ENCODE data around the gene BCL3. TPM values are rescaled to one million over a fixed set of nuclear protein-coding genes. Genes with fewer than 3 reads are reported as not detected.
"Not testable (repeated sequence)": the region's sequence is repeated elsewhere in the genome, so short reads cannot be mapped to it uniquely, and the experiment has no call there.

Gene BCL3
- total RNA-seq, 1 donor, result 8.6 TPM

GRCh38 chr19:44705502-44706010 lies 43.0 kb upstream of the BCL3 start:
- H3K4me3 ChIP-seq (ENCODE audit: low read depth, low read length), result no peak overlapping the region
- no peak for DNase-seq (ENCODE audit: low read depth)
- no peak for TF ChIP-seq CTCF (IDR thresholded peaks at IDR 0.05; ENCODE audit: insufficient read depth, low read depth, low read length)

GRCh38 chr19:44706506-44707236 lies 41.8 kb upstream of the BCL3 start:
- DNase-seq (ENCODE audit: low read depth), result no peak
- H3K4me3 ChIP-seq (ENCODE audit: low read depth, low read length), result no peak overlapping the region
- TF ChIP-seq CTCF (IDR thresholded peaks at IDR 0.05; ENCODE audit: insufficient read depth, low read depth, low read length), result no peak

- no peak overlapping the region for H3K4me3 ChIP-seq (ENCODE audit: low read depth, low read length)
- TF ChIP-seq CTCF (IDR thresholded peaks at IDR 0.05; ENCODE audit: insufficient read depth, low read depth, low read length), result no peak
- DNase-seq (ENCODE audit: low read depth), result no peak
Observed at GRCh38 chr19:44707794-44708193, 40.7 kb upstream of the BCL3 start.

- no peak for TF ChIP-seq CTCF (IDR thresholded peaks at IDR 0.05; ENCODE audit: insufficient read depth, low read depth, low read length)
- DNase-seq (ENCODE audit: low read depth), result no peak
- H3K4me3 ChIP-seq (ENCODE audit: low read depth, low read length), result no peak overlapping the region
Observed at GRCh38 chr19:44708940-44709339, 39.6 kb upstream of the BCL3 start.

- DNase-seq (ENCODE audit: low read depth); H3K4me3 ChIP-seq (ENCODE audit: low read depth, low read length): not testable (repeated sequence)
Observed at GRCh38 chr19:44709434-44710266, 38.9 kb upstream of the BCL3 start.

- DNase-seq (ENCODE audit: low read depth), result no peak
- H3K4me3 ChIP-seq (ENCODE audit: low read depth, low read length), result no peak overlapping the region
- no peak for TF ChIP-seq CTCF (IDR thresholded peaks at IDR 0.05; ENCODE audit: insufficient read depth, low read depth, low read length)
Observed at GRCh38 chr19:44710483-44710882, 38.0 kb upstream of the BCL3 start.

GRCh38 chr19:44712864-44713515 lies 35.5 kb upstream of the BCL3 start:
- DNase-seq (ENCODE audit: low read depth), result peak; percentile 22
- no peak for TF ChIP-seq CTCF (IDR thresholded peaks at IDR 0.05; ENCODE audit: insufficient read depth, low read depth, low read length)
- no peak overlapping the region for H3K4me3 ChIP-seq (ENCODE audit: low read depth, low read length)
